Fibroblast of skin of back (primary cell): ENCODE results near the gene PLEKHM3.
A peak's percentile ranks its signal among the peaks of the same experiment; 100 is the strongest.
"Not testable (repeated sequence)": the region's sequence is repeated elsewhere in the genome, so short reads cannot be mapped to it uniquely, and the experiment has no call there.

ENCODE experiments used
- DNase-seq: peaks from one replicate; pipeline ENCODE4 v3.0.0-alpha.2; 2013

Gene PLEKHM3

DNA sequence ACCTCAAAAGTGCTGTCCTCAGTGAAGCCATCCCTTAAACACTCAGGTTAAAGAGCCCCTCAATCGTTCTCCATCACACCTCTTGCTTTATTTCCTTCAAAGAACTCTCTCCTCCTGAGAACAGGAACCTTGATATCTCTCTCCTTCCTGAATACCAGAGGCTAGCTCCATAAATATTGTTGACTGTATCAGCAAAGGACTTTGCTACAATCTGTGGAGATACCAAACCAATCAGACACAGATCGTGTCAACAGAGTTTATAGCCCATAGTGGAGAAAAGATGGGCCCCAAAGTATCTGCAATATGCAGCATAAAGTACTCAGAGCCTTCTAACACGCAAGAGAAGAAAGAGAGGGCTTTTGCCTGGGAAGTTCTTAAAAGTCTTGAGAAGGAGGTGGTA, 36.4 kb downstream of the PLEKHM3 start:
- DNase-seq = no peak

DNA sequence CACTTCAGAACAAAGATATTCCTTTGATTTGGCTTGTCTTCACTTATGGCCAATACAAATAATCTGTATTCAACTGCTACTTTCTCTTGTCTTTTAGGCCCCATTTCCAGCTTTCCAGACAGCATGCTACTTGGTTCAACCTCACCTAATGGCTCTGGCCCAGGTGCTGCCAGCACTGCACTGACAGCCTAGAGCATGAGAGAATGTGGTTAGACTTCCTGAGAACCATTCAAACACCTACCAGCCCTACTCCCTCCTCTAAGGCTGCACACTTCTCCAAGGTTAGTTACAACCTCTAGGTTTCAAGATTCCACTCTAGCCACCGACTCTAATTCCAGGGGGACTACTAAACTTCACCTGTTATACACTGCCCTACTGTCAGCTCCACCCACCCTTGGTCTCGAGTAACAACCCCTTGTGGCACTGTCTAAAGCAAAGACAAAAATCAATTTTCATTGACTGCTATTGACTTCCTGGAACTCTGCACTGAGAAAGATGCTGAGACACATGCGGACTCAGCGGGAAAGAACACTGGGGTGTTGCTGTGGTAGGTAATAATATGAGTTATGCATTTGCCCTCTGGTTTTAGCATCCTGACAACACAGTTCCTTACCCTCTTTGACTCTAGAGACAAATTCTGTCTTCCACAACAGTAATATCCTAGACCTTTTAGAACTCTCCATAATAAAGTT, 38.2 kb downstream of the PLEKHM3 start:
- no peak for DNase-seq

DNA sequence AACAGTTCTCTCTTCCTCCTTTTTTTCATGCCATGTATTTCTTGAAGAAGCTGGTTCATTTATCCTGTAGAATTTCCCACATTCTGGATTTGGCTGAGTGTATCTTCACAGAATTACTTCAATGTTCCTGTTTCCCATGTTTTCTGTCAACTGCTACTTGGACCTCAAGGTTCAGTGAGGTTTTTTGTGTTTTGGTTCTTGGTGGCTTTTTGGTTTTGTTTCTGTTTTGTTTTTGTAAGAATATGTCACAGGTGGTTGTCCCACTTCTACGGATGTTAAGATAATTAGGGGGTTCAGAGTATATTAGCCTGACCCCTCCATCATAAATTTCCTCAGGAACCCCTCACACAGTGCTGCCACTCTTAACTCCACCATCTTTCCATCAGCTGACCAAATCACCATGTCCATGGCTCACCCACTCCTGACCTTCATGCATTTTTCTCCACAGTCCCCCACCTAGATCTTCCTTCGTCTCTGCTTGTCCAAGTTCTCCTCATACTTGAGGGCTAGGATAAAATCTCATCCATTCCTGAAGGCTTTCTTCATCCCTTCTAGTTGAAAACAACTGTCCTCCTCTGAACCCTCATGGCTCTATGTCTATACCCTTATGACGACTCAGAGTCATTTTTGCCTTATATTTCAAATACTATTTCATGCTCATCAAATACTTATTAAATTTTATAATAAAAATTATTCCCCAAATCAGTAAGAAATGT, 40.4 kb downstream of the PLEKHM3 start:
- no peak for DNase-seq

DNA sequence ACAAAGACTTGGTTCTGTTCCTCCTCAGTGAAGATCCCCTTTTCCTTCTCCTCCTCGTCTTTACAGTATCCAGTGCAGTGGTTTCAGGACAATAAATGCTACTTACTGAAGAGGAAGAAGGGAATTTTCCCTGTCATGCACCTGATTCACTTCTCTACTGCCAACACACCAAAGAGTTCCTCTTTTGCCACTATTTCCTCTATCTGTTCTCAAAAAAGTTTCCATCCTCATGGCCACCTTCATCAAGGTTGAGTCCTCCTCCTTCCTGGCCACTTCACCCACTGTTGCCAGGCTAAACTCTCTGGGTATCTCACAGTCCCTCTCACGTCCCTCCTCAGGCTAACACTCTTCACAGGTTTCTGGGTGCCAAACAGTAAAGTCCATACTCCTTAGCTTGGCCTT, 41.7 kb downstream of the PLEKHM3 start:
- no peak for DNase-seq

DNA sequence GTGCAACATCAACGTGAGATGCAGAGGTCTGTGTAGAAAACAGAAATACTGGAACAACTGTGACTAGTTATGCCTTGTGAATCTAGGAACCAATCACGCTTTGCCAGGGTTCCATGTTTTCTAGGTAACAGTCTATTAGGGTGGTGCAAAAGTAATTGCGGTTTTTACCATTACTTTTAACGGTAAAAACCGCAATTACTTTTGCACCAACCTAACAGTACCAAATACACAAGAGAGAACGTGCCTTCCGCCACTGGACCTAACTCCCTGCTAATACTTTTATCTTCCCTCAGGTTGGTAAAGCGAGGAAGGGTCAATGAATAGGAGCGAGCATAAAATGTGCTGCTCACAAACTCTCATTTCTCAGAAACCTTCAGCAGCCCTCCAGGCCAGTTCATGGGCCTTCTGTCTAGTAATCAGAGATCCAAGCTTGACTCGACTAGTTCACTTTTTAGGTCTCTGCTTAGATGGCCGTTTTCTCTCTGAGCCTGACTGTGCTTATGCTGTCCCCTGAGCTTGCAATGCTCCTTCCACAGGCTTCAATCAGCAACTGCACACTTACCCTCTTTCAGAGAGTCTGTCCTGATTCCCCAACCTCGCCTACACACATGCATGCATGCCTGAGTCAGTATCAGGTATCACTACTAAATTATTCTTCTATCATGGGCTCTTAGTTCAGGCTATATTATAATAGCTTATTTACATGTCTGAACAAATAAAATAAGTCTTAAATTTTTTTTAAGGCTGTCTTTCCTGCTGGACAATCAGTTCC, 47.0 kb downstream of the PLEKHM3 start:
- no peak for DNase-seq

DNA sequence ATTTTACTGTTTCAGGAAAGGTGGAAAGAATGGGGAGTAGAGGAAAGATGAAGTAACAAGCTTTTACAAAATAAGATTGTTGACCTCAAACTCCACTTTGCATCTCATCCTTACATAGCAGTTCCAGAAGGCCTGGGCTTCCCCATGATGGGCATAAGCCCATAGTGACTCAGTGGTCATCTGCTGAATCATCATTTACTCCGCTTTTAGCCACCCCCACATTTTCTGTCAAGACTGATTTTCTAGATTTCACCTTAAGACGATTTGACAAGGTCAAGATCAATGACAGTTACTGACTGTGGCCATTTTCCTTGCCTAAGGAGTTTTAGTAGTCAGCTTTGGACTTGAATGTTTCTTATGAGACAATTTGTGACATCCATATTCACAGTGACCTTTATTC, 49.4 kb downstream of the PLEKHM3 start:
- DNase-seq = no peak

DNA sequence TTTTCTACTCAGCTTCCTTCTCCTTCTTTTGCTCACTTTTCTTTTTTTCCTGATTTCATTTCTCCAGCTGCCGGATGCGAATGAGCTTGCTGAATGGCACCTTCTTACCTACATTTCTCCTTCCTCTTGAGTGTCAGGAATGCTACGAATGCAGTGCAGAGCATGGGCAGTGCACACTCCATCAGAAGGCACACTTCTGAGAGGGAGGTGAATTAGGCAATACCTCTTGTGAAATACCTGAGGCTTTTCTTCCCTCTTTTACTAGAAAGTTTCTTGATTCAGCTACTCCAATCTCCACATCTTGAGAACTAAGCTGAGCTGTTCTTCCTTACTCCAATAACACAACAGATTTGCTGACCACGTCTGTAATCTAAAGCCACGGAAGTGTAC, 51.1 kb downstream of the PLEKHM3 start:
- DNase-seq = no peak

DNA sequence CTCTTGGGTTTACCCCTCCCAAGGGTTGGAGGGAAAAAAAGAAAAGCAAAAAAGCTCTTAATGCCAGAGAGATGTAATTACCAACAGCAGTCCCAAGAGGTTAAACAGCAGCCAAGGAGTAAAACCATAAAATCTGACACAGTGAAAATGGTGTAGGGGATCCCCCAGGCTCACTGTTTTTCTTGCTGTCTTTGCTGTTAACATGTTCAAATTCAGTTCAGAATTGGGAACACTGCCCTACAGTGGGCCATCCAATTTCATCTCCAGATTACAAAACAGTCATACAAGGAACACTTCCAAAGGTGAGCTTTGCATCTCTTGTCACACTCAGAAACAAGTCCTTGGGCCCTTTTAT, 54.5 kb downstream of the PLEKHM3 start:
- no peak for DNase-seq

DNA sequence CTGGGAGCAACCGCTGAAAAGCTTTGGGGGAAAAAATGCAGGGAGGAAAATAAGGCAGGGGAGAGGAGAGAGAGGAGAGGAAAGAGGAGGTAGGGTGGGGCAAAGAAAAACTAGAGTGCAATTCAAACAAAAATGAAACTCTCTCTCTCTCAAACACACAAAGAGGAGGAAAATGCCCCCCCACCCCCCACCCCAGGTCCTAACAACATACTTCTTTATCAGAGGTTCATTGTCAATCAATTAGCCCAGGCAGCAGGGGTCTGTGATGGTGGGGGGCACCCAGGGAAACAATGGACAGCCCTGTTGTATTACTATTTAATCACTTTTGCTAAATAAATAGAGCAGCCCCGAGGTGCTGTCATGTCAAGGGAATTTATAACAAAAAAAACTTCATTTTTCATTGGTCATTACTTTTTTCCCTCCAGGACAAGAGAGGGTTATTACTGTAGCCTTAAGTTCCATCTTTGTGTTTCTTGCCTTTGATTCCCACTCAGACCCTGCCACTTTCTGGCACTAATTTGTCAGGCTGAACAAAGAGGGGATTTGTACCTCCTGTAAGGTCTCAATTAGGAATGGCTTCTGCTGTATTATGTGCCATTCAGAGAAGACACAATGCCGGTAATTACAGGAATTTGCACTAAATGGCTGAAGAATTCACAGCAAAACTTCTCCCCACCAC, 55.0 kb downstream of the PLEKHM3 start:
- no peak for DNase-seq

DNA sequence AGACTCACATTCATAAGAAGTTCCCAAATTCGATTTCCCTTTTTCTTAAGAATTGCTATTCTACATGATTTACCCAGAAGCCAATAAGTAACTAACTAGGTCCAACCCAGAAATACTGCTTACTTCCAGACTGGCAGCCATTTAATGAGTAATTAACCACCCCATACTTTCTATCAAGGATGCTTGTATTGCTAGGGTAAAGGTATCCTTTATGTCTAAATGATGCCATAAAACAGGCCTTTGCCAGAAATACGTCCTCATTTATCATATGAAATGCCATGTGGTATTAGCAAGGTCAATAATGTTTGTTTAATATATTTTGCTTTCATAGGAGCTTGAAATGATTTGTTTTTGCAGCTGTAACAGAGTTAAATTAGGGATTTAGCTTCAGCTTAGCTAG, 56.1 kb downstream of the PLEKHM3 start:
- DNase-seq = no peak

DNA sequence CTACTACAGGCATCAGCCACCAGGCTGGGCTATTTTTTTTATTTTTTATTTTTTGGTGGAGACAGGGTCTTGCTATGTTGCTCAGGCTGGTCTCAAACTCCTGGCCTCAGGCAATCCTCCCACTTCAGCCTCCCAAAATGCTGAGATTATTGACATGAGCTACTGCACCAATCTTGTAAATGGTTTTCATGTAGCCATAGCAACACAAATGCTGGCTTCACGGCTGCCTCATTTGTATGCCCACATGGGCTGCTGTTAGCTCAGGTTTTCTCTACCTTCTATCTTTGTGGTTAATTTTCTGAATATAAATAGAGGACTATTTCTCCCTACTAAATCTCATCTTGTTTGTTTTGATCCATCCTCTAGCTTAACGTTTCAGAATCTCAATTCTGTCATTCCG, 58.2 kb downstream of the PLEKHM3 start:
- no peak for DNase-seq

DNA sequence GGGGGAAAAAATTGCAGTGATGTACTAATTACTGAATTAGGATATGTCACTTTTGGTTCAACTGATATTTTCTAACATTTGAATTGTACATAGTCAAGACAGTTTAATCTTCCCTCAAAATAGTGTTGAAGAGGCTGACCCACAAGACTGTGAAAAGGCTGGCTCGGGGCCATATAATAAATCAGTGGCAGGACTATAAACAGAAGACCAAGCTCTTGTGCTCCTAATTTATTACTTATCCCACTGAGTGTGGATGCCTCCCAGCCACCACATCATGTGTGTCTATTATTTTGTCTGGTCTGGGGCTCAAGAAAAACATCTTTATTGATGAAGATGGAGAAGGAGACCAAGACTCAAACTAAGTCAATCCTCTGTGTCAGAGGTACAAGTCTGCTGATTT, 64.4 kb downstream of the PLEKHM3 start:
- DNase-seq = no peak

DNA sequence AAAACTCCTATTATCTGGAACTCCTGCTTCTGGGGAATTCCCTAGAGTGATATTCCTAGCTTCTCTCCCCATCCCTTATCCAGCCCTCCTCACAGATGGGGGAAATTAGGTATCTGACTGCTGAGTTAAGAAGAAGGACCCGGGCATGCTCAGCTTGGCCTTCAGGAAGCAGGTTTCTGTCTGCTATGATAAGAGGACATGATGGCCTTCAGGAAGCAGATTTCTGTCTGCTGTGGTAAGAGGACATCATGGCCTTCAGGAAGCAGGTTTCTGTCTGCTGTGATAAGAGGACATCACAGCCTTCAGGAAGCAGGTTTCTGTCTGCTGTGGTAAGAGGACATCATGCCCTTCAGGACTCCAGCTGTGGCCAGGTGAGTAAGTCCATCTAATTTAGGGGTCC, 65.2 kb downstream of the PLEKHM3 start:
- no peak for DNase-seq

DNA sequence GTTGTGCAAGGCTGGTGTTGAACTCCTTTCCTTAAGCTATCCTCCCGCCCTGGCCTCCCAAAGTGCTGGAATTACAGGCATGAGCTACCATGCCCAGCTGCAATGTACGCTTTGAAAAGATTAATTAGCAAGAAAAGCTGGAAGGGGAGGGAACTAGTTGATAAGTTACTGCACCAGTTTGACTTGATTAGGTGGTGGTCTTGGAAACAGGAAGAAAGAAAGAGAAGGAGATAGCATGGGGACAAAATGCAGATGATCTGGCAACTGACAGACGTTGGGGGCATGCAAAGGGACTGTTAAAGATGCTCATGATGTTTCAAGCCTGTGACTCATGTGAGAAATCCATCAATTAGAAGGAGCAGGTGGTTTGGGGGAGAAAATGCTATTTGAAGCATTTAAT, 68.6 kb downstream of the PLEKHM3 start:
- no peak for DNase-seq

DNA sequence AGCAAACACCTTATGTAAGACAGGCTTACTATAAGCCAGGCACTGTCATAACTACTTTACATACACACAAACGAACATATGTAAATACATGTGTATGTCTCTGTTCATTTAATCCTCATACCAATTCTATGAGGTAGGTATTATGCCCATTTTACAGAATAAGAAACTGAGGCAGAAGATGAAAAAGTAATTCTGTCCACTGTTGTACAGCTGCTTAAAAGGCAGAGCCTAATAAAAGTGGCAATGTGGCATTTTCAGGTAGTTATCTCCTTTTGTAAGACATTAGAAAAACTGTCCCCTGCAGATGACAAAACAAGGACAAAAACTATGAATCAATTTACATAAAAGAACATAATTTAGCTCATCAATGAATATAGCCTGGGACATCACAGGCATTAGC, 69.9 kb downstream of the PLEKHM3 start:
- no peak for DNase-seq

DNA sequence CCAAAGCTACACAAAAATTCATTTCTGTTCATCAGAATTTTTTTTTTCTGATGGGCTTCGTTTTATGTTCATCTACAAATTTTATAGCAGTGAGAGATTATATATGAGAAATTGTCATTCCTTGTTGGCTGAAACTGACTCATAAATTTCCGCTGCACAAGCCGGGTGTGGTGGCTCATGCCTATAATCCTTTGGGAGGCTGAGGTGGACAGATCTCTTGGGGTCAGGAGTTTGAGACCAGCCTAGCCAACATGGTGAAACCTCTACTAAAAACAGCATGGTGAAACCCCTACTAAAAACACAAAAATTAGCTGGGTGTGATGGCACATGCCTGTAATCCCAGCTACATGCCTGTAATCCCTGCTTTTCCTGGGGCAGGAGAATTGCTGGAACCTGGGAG, 72.0 kb downstream of the PLEKHM3 start:
- DNase-seq = peak; percentile 30

DNA sequence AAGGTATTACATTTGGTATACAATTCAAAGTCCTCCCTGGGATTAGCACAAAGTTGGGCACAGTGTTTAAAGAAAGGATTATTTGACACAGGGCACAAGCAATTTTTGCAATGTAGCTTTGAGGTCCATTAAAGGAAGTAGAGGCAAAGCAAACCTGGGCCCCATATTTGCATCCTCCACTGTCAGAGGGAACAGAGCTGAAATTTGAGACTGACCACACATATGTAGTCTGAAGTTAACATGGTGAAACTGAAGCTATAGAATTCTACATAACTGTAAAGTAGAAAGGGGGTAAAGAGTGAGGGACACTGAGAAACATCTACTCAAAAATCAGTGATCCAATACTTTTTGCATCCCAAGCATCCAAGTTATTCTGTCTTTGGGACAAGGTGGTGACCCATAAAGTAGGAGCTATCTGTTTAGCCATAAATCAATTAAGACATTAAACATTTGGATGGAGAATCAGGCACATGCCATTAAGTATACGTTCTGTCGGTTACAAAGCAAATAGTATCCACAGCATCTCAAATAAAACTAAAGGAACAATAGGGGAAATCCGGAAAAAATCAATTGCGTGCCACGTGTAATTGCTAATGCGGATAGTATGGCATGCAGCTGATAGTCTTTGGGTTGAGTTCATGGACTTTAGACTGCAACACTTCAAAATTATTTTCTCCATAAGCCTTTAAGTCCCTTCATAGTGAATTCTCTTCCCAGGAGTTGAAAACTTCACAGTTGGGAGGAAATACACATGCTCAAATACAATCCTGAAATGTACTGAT, 72.6 kb downstream of the PLEKHM3 start:
- no peak for DNase-seq

DNA sequence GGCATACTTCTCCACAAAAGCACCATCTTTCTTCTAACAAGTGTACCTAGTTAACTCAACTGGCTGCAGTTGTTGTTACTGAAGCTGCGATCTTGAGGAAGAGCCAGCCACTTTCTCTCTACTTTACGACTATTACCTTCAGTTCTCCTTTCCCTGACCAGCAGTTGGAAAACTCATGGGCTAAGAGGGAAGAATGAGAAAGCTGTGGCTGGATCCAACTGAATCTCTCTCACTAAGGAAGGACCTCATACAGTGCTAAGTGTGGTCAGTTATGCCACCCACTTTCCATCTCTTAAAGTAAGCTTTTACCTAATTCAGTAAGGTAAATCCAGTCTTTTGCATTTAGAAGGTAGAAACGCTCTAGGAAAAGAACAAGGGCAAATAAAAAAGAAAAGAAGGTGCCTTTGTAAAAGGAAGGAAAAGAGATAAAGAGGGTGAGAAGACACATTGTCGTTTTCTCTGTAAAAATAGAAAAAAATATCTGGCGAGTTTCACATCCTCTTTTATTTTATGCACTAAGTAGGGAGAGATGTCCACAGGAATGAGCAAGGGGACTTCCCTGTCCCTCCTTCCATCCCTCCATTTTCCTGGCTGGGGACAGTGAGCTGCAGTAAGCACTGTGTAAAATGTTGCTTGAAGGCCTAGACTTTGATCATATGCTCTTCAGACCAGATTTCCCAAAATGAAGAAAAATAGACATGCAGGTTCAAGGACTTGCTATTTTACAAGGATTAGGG, 73.4 kb downstream of the PLEKHM3 start:
- DNase-seq = no peak

DNA sequence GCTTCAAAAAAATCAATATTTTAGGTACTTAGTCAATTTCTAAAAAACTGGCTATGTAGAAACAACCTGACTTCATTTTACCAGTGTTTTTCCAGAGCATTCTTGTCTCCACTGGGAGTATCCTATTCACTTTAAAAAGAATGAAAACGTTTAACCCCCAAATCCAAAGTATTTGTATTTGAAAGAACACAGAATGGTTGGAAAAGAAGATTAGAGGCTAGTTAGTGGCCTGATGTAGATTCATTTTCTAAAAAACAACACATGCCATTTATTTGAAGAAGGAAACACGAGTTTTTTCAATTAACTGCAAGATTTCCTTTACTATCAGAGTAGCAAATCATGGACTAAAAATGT, 74.6 kb downstream of the PLEKHM3 start:
- DNase-seq = no peak

DNA sequence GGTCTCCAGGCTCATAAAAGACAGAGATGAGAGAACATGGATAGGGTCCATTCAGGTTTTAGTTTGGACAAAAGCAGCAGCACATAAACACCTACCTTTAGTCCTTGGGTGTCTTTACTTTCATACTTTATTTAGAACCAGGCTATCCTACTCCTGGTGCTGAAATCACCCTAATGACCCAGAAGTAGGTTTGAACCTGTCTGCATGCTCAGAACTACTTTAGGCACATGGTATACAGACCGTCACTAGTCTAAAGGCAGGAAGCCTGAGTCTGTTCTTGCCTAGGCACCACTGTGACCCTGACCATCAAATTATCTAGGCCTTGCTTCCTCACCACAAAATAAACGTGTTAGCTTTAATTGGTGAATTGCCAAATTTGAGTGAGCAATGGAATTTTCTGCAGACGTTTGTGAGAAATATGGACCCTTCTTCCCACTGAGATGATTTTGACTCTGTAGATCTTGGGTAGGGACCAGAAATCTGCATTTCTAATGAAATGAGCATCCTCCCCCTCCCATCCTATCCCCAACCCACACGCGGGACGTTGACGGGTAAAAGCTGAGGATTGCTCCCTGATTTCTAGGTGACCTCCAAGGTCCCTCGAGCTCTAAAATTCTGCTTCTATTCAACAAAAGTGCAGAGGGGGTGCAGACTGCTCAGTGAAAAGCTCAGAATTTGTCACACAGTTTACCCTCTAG, 75.1 kb downstream of the PLEKHM3 start:
- DNase-seq = peak; percentile 23

DNA sequence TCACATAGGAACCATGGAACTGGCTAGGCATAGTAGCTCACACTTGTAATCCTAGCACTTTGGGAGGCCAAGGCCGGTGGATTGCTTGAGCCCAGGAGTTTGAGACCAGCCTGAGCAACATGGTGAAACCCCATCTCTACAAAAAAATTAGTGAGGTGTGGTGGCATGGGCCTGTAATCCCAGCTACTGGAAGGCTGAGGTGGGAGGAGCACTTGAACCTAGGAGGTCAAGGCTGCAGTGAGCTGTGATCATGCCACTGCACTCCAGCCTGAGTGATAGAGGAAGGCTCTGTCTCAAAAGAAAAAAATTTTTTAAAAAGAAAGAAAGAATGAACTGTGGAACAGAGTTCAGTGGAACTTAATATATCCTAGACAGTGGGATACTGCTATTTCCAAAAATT, 76.1 kb downstream of the PLEKHM3 start:
- not testable (repeated sequence) for DNase-seq
